BLaER1 (cell line): Measurements from ENCODE around the gene DLST.

ENCODE experiments used
- H3K27ac ChIP-seq: shearing (Covaris generic); formaldehyde crosslinking; 2 replicates; pipeline ENCODE4 v1.8.1; 2022
- H3K27me3 ChIP-seq: shearing (Covaris generic); formaldehyde crosslinking; 2 replicates; pipeline ENCODE4 v1.8.1; 2022
- H3K36me3 ChIP-seq: shearing (Covaris generic); formaldehyde crosslinking; 2 replicates; pipeline ENCODE4 v1.8.1; 2022
- H3K4me1 ChIP-seq: shearing (Covaris generic); formaldehyde crosslinking; 2 replicates; pipeline ENCODE4 v1.8.1; 2022
- H3K4me2 ChIP-seq: shearing (Covaris generic); formaldehyde crosslinking; 2 replicates; pipeline ENCODE4 v1.8.1; 2022
- H3K4me3 ChIP-seq: shearing (Covaris generic); formaldehyde crosslinking; 2 replicates; pipeline ENCODE4 v1.8.1; 2022
- H3K9ac ChIP-seq: shearing (Covaris generic); formaldehyde crosslinking; 2 replicates; pipeline ENCODE4 v1.8.1; 2022
- H3K9me3 ChIP-seq: shearing (Covaris generic); formaldehyde crosslinking; 2 replicates; pipeline ENCODE4 v1.8.1; 2022
- H4K20me1 ChIP-seq: shearing (Covaris generic); formaldehyde crosslinking; 2 replicates; pipeline ENCODE4 v1.8.1; 2022
- Cebpa-rat ChIP-seq: shearing (Covaris generic); IDR thresholded peaks from 2 replicates; pipeline ENCODE4 v1.8.1; 2022

DLST gene

DNA sequence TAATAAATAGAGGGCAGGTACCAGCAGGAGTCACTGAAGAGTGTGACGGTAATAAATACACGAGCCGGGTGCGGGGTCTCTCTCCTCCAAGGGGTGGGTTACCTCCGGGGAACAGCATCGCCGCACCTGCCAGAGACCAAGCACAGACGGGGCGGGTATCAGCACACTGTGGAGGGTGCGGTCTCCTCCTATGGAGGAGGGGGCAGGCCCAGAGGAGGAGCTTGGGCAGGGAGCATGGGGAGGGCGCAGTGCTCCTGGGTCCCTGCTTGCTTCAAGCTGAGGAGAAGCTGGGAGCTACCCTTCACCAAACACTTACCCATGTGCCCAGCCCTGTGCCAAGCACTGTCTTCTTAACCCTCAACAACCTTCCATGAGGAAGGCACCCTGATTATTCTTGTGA lies 60.9 kb downstream of the DLST start:
- peak overlapping the region; percentile 97 for H3K4me2 ChIP-seq
- no peaks in the 10 kb centered on the region for H3K9me3 ChIP-seq
- peak overlapping the region; percentile 59 for H3K4me3 ChIP-seq
- peak overlapping the region; percentile 82 for H3K9ac ChIP-seq
- H4K20me1 ChIP-seq = no peaks in the 10 kb centered on the region
- H3K27ac ChIP-seq = peak overlapping the region; percentile 97
- H3K27me3 ChIP-seq = no peaks in the 10 kb centered on the region
- no peaks in the 10 kb centered on the region for H3K36me3 ChIP-seq
- H3K4me1 ChIP-seq = peaks cover 100% of the 10 kb centered on the region
- no peak for TF ChIP-seq Cebpa-rat

DNA sequence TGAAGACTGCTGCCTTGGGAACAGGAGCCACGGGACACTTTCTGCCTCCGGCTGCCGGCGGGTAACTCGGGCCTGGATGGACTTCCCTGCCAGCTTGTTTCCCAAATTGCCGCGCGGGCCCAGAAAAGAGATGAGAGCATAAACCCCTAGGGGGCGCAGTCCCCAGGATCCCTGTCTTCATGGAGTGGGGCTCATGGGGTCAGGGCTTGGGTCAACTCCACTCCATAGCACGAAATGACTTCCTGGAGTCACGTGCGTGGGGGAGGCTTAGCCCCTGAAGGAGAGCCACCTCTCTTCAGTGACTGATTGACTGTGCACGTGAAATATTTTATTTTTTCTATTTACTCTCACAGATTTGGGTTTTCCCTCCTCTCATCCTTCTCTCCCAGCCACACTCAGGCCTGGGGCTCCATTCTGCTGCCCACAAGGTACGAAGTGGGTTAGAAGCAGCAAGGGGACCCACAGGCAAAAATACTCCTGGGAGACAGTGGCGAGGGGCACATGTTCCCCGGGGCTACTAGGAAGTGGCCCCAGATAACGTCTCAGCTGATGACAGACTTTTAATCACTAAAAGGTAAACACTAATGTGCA lies 63.6 kb downstream of the DLST start:
- Histone ChIP-seq H3K4me1 (peaks cover 72% of the 10 kb centered on the region), H3K27me3 (no peaks in the 10 kb centered on the region), H3K36me3 (no peaks in the 10 kb centered on the region), H3K9me3 (no peaks in the 10 kb centered on the region), H4K20me1 (no peaks in the 10 kb centered on the region), H3K4me2 (peak overlapping the region; percentile 72), H3K27ac (peak overlapping the region; percentile 55), H3K4me3 (no peak overlapping the region), H3K9ac (peak overlapping the region; percentile 18)
- TF ChIP-seq Cebpa-rat = no peak

DNA sequence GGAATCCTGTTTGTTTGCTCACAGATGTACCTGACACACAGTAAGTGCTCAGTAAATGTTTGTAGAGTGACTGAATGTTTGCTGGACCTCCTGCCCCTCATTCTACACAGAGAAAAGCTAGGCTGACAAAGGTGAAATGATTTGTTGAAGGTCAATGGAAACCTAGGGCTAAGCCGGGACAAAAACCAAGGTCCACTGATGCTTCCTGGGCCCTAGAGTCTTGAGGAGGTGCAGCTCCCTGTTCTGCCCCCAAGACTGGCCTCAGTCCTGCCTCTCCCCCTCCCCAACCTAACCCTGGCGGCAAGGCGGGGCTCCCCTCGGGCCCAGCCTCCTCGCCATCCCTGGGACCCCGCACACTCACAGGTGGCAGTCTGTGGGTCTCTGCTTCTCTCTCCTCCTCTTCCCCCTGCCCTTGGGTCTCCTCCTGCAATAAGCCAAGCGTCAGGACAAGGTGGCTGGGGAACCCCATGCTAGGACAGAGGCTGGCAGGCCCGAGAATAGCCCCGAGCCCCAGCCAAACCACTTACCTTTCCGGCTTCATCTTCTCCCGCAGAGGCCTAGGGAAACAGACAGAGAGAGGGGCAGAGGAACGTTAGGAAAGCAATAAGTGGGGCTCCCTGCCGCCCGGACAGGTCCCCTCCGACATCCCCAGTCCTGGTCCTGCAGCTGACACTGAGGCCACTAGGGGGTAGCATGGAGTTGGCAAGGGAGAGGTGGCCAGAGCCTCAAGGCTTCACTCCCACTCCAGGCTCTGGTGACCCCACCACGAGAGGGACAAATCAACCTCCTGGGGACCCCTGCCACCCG lies 64.3 kb downstream of the DLST start:
- Histone ChIP-seq H3K9me3 (no peaks in the 10 kb centered on the region), H3K4me1 (peaks cover 67% of the 10 kb centered on the region), H3K36me3 (no peaks in the 10 kb centered on the region), H3K27me3 (no peaks in the 10 kb centered on the region), H3K4me2 (peak overlapping the region; percentile 72), H4K20me1 (no peaks in the 10 kb centered on the region), H3K9ac (peak overlapping the region; percentile 18), H3K27ac (peak overlapping the region; percentile 55), H3K4me3 (no peak overlapping the region)
- no peak for TF ChIP-seq Cebpa-rat

DNA sequence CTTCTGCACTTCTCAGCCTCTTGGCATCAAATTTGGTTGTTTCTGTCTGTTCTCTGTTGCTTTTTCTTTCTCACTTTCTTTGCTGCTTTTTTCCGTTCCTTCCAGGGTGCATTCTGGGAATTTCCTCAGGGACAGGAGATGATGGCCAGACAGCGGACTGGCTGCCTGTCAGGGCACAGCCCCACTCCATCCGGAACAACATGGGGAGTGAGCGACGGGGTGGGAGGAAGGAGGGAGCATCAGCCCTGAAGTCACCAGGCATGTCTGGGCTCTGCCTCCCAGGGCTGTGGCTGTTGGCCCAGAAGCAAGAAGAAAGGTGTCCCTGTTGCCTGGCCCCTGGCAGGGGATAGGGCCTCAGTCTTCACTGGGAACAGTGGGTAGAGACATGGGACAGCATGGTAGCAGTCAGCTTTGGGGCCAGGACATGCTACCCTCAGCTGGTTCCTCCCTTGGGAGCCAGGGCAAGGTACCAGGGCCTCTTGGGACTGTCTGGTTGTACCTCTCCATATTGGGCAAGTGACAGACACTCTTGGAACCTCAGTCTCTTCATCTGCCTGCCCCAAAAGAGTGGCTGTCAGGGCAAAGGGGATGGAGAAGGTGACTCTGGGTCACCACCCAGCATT lies 65.1 kb downstream of the DLST start:
- H3K27me3 ChIP-seq = no peaks in the 10 kb centered on the region
- TF ChIP-seq Cebpa-rat = no peak
- H3K4me1 ChIP-seq = peaks cover 67% of the 10 kb centered on the region
- peak overlapping the region; percentile 4; the same call in 1 of the 2 replicates for H3K27ac ChIP-seq
- H3K9me3 ChIP-seq = no peaks in the 10 kb centered on the region
- no peak overlapping the region for H3K9ac ChIP-seq
- no peaks in the 10 kb centered on the region for H4K20me1 ChIP-seq
- H3K36me3 ChIP-seq = no peaks in the 10 kb centered on the region
- peak overlapping the region; percentile 72 for H3K4me2 ChIP-seq
- H3K4me3 ChIP-seq = no peak overlapping the region

DNA sequence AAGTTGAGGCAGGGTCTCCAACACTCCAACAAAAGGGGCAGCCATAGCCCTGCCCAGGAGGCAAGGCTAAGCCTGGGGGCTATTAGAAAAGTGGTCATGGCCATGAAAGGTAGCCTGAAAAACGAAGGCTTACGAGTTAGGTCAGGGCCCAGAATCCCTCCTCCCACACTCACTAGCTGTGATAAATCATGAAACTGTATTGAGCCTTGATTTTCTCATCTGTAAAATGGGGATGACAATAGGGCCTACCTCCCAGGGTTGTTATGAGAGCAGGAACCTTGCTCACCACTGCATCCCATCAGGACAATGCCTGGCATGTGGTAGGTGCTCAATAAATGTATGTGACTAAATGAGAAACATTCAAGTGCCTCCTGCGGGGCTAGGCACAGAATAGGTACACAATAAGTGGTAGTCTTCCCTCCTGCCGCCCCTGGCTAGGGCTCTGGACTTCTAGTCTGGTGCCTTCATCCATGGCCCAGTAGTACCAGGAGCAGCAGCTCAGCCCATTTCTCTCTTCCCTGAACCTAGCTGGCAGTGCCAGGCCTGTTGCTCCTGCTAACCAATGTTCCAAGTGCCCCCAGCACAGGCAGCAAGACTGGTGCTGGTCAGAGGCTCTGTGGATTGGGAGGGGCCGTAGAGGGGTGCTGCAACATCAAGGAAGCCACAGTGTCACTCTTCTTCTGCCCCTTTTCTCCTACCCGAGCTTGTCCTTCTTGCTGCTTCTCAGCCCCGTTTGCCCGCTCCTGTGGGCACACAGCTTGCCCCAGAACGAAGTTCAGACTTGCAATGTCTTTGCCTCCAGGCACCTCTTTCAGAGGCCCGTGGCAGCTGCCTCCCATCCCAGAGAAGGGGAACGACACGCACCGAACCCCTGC lies 65.9 kb downstream of the DLST start:
- Histone ChIP-seq H3K4me3 (no peak overlapping the region), H3K27ac (peak overlapping the region; percentile 4; the same call in 1 of the 2 replicates), H3K4me2 (peak overlapping the region; percentile 72)

DNA sequence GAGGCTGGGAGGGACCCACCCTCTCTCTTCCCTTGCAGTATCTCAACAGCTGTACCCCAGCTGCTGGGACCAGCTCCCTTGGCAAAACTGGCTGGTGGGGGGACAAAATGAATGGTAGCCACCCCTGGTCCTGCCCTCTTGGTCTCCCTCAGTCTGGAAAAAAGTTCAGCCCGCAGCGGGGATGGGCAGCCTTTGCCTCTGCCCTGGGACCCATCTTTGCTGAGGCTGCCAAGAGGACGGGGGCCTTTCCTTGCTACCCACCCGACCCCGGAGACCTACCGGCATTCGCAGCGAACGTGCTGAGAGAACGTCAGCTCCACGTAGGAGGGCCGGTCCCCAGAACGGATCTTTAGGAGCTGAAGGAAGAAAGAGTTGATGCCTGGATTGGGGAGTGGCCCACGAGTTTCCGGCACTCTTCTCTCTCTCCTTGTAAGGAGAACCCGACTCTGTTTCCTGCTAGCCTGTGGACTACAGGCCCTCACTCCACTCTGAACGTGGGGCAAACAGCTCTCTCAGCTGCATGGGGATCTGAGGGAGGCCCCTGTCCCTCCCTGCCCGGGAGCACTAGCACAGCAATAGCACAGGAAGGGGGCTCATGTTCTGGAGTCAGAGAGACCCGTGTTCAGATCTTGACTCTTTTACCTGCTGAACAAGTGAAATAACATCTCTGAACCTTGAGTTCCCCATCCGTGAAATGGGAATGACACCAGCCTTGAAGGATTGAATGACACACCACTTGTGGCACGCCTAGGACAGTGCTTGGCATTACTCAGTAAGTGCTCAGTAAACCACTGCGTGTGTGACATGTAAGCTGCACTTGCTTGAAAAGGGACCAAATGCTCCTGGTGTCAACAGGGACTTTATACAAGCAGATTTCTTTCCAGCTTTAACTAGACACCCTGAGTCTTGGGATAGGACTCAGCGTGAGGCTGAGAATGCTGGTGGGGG lies 66.8 kb downstream of the DLST start:
- H4K20me1 ChIP-seq = no peaks in the 10 kb centered on the region
- no peaks in the 10 kb centered on the region for H3K27me3 ChIP-seq
- H3K9ac ChIP-seq = no peak overlapping the region
- H3K4me3 ChIP-seq = no peak overlapping the region
- H3K4me1 ChIP-seq = peaks cover 62% of the 10 kb centered on the region
- no peak overlapping the region for H3K27ac ChIP-seq
- H3K9me3 ChIP-seq = no peaks in the 10 kb centered on the region
- no peak overlapping the region for H3K4me2 ChIP-seq
- H3K36me3 ChIP-seq = no peaks in the 10 kb centered on the region
- TF ChIP-seq Cebpa-rat = no peak

More for the DNA sequence above, 65.9 kb downstream of the DLST start:
- H3K36me3 ChIP-seq = no peaks in the 10 kb centered on the region
- no peaks in the 10 kb centered on the region for H3K27me3 ChIP-seq
- H3K9ac ChIP-seq = no peak overlapping the region
- H4K20me1 ChIP-seq = no peaks in the 10 kb centered on the region
- peaks cover 66% of the 10 kb centered on the region for H3K4me1 ChIP-seq
- TF ChIP-seq Cebpa-rat = no peak
- H3K9me3 ChIP-seq = no peaks in the 10 kb centered on the region

DNA sequence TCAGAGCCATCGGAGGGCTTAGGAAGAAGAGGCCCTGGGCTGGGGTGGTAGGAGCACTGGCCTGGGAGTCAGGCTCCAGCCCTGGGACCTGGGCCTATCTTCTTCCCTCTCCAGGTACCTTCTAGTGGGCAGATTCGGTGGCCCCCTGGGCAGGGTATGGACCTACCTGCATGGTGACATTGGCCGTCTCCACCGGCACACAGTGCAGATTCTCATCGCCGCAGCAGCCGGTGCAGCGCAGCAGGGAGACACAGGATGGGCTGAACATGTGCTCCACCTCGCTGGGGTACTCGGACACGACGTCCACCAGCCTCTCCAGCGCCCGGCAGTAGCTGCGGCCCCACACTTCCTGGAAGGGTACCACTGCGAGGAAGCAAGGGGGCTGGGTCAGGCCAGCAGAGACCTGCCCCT lies 67.5 kb downstream of the DLST start:
- no peak overlapping the region for H3K9ac ChIP-seq
- H3K27me3 ChIP-seq = no peaks in the 10 kb centered on the region
- H3K9me3 ChIP-seq = no peaks in the 10 kb centered on the region
- H3K36me3 ChIP-seq = no peaks in the 10 kb centered on the region
- peaks cover 62% of the 10 kb centered on the region for H3K4me1 ChIP-seq
- TF ChIP-seq Cebpa-rat = no peak
- H3K4me2 ChIP-seq = no peak overlapping the region
- no peak overlapping the region for H3K4me3 ChIP-seq
- H4K20me1 ChIP-seq = no peaks in the 10 kb centered on the region
- H3K27ac ChIP-seq = no peak overlapping the region

DNA sequence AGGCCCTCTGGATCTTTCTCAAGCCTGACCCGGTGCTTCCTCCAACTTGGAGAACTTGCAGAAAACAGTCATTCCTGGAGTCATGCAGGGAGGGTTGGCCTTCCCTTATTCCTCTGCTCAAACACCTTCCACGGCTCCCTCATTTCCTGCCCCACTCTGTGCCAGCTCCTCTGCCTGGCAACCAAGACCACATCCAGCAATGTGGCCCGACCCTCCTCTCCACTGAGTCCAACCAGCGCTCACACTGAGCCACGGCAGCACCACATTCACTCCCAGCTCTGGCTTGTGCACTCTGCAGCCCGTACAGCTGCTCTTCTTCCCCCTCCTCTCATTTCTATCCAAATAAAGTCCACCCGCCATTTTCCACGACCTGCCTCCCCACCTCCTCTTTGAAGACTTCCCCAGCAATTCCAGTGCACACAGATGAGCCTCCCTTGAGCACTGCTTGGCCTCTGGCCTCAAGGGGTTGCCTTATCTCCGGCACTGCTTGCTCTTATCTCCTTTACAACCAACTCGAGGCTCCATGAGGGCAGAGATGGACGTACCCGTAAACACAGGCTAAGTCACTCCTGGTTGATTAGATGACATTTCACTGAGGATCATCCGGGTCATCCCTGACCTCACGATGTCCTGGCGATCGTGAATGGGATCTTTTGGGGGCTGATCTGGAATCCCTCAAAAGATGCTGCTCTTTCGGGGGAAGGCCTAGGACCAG lies 68.3 kb downstream of the DLST start:
- Histone ChIP-seq H3K9ac (no peak overlapping the region), H3K27me3 (peaks cover 2% of the 10 kb centered on the region)

More for the DNA sequence above, 68.3 kb downstream of the DLST start:
- no peaks in the 10 kb centered on the region for H4K20me1 ChIP-seq
- H3K9me3 ChIP-seq = no peaks in the 10 kb centered on the region
- H3K27ac ChIP-seq = no peak overlapping the region
- no peaks in the 10 kb centered on the region for H3K36me3 ChIP-seq
- peaks cover 62% of the 10 kb centered on the region for H3K4me1 ChIP-seq
- TF ChIP-seq Cebpa-rat = no peak
- H3K4me3 ChIP-seq = no peak overlapping the region
- H3K4me2 ChIP-seq = no peak overlapping the region
